SU-DHL-6 (cell line): ENCODE data around the gene IFIT2.

Experiments
- CTCF ChIP-seq: fragments of 200-600 bp; sonication (generic); IDR thresholded peaks from one replicate; pipeline ENCODE4 v1.5.1; 2017; ENCODE audit warnings: antibody characterized with exemption, mild to moderate bottlenecking, low read length, moderate library complexity; ENCODE audit not compliant: insufficient read depth, poor library complexity, severe bottlenecking
- EZH2phosphoT487 ChIP-seq: fragments of 200-600 bp; sonication (generic), shearing (Covaris generic); conservative IDR thresholded peaks from 2 replicates; pipeline ENCODE4 v1.6.1; 2018; ENCODE audit warnings: mild to moderate bottlenecking, antibody characterized with exemption, low read length, moderate library complexity, mixed read lengths

- TF ChIP-seq CTCF (no peak), EZH2phosphoT487 (no peak)
These were observed 4.1 kb upstream of the IFIT2 start for GRCh38 chr10:89297791-89298190.
